GM19468 (cell line): ENCODE measurements around the gene NTM.

ENCODE experiments used
- ATAC-seq: cut with Tn5 transposase; IDR thresholded peaks from one replicate; pipeline ENCODE4 v1.9.1; 2021; ENCODE audit warnings: mild to moderate bottlenecking, moderate library complexity, moderate number of reproducible peaks; ENCODE audit not compliant: unreplicated experiment; ENCODE audit errors: extremely low read depth

NTM gene

GRCh38 chr11:131987703-131988102 is 617.3 kb downstream of the NTM start:
- ATAC-seq, result no peak

GRCh38 chr11:131991606-131992005 is 621.2 kb downstream of the NTM start:
- ATAC-seq, result no peak

- ATAC-seq, result no peak
These were observed 622.8 kb downstream of the NTM start for GRCh38 chr11:131993246-131993645.

GRCh38 chr11:131998020-131998419 is 627.6 kb downstream of the NTM start:
- ATAC-seq, result no peak

- ATAC-seq, result no peak
These were observed 628.7 kb downstream of the NTM start for GRCh38 chr11:131999084-131999483.

GRCh38 chr11:131999955-132000354 is 629.5 kb downstream of the NTM start:
- no peak for ATAC-seq

GRCh38 chr11:132005887-132006286 is 635.5 kb downstream of the NTM start:
- no peak for ATAC-seq

- ATAC-seq, result no peak
These were observed 636.6 kb downstream of the NTM start for GRCh38 chr11:132006884-132007580.

- ATAC-seq, result no peak
These were observed 637.8 kb downstream of the NTM start for GRCh38 chr11:132008226-132008625.

GRCh38 chr11:132008872-132009271 is 638.5 kb downstream of the NTM start:
- ATAC-seq, result no peak

GRCh38 chr11:132020001-132020400 is 649.6 kb downstream of the NTM start:
- no peak for ATAC-seq

GRCh38 chr11:132022285-132022684 is 651.9 kb downstream of the NTM start:
- no peak for ATAC-seq

- no peak for ATAC-seq
These were observed 652.5 kb downstream of the NTM start for GRCh38 chr11:132022733-132023478.

GRCh38 chr11:132024587-132025295 is 654.3 kb downstream of the NTM start:
- no peak for ATAC-seq

GRCh38 chr11:132026746-132027145 is 656.3 kb downstream of the NTM start:
- no peak for ATAC-seq

GRCh38 chr11:132028380-132029240 is 658.2 kb downstream of the NTM start:
- ATAC-seq, result no peak

- ATAC-seq, result no peak
These were observed 660.5 kb downstream of the NTM start for GRCh38 chr11:132030896-132031295.

GRCh38 chr11:132032555-132032954 is 662.1 kb downstream of the NTM start:
- ATAC-seq, result no peak

GRCh38 chr11:132033051-132033450 is 662.6 kb downstream of the NTM start:
- ATAC-seq, result no peak

GRCh38 chr11:132035228-132035627 is 664.8 kb downstream of the NTM start:
- ATAC-seq, result no peak
